NCI-H2227 treated with DMSO at 0.1 percent for 48 hours (cell line): ENCODE results near the gene KDF1.

Experiments used
- DNase-seq: peaks from one replicate; lab custom pipeline; 2025; lab: John Stamatoyannopoulos, UW

KDF1 gene

GRCh38 chr1:26959722-26960624, at the start of gene KDF1:
TSS of gene KDF1 (minus strand) at chr1:26960468. CDS start at chr1:26952380, 8,088 bp downstream.
- DNase-seq, result no peak

- no peak for DNase-seq
Measured at GRCh38 chr1:27009601-27010197, 49.4 kb upstream of the KDF1 start.

GRCh38 chr1:27007909-27008582, 47.8 kb upstream of the KDF1 start:
- DNase-seq, result no peak

GRCh38 chr1:27006683-27007082, 46.4 kb upstream of the KDF1 start:
- no peak for DNase-seq

- DNase-seq, result no peak
Measured at GRCh38 chr1:27005648-27006496, 45.6 kb upstream of the KDF1 start.

GRCh38 chr1:27005166-27005530, 44.9 kb upstream of the KDF1 start:
- no peak for DNase-seq

- peak; percentile 65 for DNase-seq
Measured at GRCh38 chr1:27004471-27005165, 44.4 kb upstream of the KDF1 start.

GRCh38 chr1:27003745-27004470, 43.6 kb upstream of the KDF1 start:
- DNase-seq, result no peak

GRCh38 chr1:27001570-27002360, 41.5 kb upstream of the KDF1 start:
- DNase-seq, result no peak

GRCh38 chr1:27000817-27001460, 40.7 kb upstream of the KDF1 start:
- DNase-seq, result no peak

GRCh38 chr1:27000090-27000816, 40.0 kb upstream of the KDF1 start:
- DNase-seq, result no peak

GRCh38 chr1:26999440-26999987, 39.2 kb upstream of the KDF1 start:
- DNase-seq, result no peak

- no peak for DNase-seq
Measured at GRCh38 chr1:26998429-26999300, 38.4 kb upstream of the KDF1 start.

GRCh38 chr1:26996665-26997064, 36.4 kb upstream of the KDF1 start:
- DNase-seq, result no peak

- DNase-seq, result no peak
Measured at GRCh38 chr1:26996024-26996423, 35.8 kb upstream of the KDF1 start.

- DNase-seq, result no peak
Measured at GRCh38 chr1:26994787-26995517, 34.7 kb upstream of the KDF1 start.
